Stimulated activated CD4-positive, alpha-beta T cell treated with anti-CD3 and anti-CD28 coated beads, Interleukin-1b, Interleukin-23, amount 100 ng/mL, for 1 hour (primary cell): ENCODE data around the gene CTSD.
"Not testable (repeated sequence)": the region's sequence is repeated elsewhere in the genome, so short reads cannot be mapped to it uniquely, and the experiment has no call there.

ENCODE experiments used
- DNase-seq, 2 donors: peaks; one replicate each; pipeline ENCODE4 v3.0.0-alpha.2; 2020; ENCODE audit warnings: low read depth in 2 of 2

Gene CTSD

DNA sequence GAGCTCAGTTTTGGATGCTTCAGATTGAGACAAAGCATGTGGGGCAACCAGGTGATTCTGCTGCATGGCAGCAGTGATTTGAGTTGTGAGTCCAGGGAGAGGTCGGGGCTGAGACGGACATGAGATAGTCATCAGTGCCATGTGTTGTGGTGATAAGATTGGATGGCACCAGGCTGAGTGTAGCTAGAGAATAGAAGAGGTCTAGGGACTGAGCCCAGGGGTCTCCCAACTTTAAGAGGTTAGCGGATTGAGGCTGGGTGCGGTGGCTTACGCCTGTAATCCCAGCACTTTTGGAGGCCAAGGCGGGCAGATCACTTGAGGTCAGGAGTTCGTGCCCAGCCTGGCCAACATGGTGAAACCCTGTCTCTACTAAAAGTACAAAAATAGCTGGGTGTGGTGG is 6.3 kb upstream of the CTSD start:
- no peak for DNase-seq

DNA sequence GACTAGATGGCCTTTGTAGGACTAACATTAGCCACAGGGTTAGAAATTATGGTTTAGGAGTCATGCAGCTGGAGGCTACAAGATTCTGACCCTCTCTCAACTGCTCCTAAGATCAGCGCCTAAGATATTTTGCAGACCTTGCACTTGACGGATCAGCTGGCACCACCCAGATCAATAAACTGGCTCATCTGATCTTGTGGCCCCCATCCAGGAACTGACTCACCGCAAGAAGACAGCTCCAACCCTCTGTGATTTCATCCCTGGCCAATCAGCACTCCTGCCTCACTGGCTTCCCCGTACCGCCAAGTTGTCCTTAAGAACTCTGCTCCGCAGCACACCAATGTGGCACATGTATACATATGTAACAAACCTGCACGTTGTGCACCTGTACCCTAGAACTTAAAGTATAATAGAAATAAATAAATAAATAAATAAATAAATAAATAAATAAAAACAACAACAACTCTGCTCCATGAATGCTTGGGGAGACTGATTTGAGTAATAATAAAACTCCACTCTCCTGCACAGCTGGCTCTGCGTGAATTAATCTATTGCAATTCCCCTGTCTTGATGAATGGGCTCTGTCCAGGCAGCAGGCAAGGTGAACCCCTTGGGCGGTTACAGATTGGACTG is 5.7 kb upstream of the CTSD start:
- DNase-seq = not testable (repeated sequence)

DNA sequence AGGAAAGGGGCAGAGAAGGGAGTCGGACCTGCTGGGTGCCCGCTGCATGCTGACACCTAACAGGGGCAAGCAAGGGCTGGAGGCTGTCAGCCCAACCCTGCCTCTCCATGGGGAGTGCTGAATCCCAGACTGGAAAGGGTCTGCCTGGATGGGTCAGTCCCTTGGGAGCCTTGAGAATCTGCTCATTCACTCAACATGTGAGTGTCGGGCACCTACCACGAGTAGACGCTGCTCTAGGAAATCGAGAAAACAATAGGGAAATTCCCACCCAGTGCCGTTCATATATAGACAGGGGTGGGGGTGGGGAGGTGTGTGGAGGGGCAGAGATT is 4.4 kb upstream of the CTSD start:
- DNase-seq = no peak

DNA sequence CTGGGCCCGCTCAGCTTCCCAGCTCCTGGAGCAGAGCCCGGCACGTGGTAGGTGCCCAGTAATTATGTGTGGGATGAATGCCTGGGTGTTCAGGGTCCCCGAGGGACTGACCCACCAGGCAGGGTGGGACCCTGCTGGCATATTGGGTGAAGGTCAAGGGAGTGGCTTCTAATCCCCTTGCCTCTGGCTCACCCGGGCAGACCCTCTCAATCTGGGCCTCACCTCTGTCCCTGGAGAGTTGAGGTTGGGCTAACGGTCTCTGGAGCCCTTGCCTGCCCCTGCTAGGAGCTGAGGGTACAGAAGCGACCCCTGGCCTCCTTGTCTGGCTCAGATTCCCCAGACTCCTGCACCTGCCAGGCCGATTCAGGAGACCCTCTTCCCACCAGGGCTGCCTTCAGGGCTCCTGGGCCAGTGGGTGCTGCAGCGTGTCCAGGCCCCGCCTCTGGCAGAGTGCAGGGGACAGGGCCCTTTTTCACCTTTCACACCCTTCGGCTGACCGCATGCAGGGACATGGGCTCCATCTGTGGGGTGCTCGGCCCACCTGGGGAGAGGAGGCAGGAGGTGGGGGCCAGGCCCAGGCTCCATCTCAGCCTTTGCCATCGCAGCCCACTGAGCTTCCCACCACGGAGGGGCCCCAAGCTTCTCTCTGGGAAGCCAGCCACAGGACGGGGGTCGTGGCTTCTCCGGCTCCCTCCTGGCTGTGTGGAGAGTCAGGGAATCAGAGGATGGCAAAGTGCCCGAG is 3.8 kb upstream of the CTSD start:
- no peak for DNase-seq

DNA sequence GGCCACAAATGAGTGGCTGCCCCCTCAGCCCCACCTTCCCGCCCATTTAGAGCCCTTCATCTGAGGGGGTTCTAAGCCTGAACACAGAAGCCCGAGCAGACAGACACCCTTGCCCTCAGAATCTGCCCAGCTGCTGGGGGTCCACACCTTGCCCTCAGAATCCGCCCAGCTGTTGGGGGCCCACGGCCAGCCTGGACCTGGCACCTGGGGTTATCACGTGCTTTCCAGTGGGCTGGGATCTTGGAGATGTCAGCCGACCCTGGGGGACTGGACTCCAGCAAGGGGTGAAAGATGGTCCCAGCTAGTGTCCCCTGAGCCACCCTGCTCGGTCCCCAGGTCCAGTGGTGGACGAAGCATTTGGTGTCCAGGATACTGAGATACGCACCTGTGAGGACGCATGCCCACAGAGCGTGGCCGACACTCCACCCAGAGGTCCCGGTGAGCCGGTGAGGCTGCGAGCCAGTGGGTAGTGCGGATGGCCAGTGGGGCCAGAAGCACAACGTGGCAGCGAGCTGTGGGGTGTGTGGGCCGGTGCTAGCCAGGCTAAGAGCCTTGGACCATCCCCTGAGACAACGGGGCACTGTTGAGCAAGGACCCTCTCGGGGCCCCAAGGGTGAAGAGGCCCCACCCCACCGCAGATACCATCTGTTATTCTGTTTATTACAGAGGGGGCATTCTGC is 3.1 kb upstream of the CTSD start:
- DNase-seq = no peak

DNA sequence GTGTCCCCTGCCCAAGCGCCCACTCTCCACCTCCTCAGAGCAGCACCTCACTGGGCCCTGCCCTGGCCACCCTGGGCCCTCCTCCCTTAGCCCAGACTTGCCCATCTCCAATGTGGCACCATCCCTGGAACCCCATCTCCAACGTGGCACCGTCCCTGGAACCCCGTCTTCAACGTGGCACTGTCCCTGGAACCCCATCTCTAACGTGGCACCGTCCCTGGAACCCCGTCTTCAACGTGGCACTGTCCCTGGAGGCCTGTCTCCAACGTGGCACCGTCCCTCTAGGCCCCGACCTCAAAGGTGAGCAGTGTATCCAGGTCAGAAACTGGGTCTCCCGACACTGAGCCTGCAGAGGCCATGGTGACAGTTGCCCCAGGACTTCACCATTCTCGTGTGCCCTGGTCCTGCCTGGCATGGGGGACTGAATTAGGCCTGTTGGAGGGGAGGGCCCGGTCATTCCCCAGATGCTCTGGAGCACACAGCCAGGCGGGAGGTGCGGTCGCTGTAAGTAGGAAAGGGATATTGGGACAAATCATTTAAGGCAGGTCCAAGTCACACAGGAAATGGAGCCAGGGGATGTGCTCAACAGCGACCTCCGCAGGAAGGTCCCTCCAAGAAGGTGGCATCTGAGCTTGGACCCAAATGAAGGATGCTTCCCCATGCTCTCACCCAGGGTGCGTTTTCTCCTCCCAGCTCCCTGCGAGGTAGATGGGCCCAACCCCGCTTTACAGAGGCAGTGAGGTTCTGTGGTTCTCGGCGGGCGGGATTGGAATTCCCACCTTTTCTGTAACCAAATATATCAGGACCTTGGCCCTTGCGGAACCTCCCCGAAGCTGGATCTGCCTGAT is 2.4 kb upstream of the CTSD start:
- no peak for DNase-seq

DNA sequence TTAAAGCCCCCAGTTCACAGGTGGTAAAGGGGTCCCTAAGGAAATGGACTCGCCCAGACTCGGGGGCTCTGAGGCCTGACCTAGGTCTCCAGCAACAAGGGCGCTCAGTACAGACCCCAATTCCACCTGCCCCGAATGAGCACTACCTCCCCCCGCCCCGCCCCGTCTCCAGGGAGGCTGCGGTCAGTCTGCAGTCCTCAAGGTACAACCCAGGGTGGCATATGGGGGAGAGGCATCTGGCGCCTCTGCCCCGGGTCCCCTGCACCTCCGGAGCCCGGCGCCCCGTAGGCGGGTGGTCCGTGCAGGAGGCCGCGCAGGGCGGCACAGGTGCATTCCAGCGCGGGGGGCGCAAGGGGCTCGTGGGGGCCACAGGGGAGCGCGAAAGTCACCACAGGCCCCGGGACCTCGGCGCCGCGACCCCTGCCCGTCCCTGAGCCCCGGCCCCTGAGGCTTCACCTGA is 361 bp downstream of the CTSD start:
- DNase-seq = no peak

DNA sequence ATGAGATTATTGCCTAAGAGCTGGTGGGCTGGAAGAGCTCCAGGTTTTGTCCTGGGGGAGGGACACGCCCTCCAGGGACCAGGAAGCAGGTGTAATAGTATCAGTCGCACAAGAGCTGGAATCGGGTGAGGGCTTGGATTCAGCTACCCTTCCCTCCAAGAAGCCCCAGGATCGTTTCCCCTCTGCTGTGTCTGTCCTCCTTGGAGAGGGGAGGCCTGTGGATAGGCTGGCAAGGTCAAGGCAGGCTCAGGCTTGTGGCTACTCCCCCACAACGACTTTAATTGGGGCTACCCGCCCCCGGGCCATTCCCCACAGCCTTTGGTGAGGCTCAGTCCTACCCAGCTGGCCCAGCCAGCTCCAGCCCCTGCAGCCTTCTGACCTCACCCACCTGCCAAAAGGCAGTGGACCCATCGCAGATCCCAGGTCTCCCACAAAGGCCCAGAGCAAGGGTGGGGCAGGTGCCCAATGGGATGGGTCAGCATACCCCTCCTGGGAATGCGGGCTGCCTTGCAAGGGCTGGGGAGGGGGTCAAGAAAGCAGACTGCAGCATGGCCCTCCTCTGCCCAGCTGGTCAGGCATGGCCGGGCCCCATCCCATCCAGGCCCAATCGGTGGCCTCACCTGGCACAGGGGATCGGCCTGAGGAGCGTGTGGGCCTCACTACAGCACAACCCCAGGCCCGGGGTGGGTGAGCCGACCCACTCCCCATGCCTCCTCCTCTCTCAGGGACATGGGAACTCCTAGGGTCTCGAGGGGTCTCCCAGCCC is 1.0 kb downstream of the CTSD start:
- no peak for DNase-seq

DNA sequence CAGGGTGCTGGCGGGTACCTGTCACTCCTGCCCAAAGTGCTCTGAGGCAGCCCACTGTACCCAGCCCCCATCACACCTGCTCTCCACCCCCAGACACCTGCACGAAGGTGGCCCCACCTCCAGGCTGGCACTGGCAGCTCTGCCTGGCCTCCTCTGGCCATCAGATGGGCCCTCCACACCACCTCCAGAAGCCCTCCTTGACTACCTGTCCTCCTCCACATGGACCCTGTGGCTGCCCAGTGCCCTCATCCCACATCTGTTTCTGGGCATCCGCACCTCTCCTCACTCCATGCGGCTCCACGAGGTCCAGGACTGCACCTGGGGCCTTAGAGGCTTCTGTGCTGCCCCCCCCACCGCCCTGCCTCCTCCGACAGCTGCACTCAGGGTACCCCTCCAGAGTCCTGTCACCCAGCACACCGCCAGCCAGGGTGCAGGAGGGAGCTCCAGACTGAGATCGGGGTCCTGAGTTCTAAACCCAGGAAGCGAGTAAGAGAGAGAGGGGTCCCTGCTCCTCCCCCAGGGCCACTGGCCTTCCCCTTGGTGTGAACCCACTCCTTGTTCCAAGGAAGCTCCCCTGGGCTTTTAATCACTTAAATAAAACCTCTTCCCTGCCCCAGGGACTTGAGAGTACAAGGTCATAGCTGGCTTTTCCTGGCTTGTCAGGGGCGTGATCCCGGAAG is 1.7 kb downstream of the CTSD start:
- no peak for DNase-seq

DNA sequence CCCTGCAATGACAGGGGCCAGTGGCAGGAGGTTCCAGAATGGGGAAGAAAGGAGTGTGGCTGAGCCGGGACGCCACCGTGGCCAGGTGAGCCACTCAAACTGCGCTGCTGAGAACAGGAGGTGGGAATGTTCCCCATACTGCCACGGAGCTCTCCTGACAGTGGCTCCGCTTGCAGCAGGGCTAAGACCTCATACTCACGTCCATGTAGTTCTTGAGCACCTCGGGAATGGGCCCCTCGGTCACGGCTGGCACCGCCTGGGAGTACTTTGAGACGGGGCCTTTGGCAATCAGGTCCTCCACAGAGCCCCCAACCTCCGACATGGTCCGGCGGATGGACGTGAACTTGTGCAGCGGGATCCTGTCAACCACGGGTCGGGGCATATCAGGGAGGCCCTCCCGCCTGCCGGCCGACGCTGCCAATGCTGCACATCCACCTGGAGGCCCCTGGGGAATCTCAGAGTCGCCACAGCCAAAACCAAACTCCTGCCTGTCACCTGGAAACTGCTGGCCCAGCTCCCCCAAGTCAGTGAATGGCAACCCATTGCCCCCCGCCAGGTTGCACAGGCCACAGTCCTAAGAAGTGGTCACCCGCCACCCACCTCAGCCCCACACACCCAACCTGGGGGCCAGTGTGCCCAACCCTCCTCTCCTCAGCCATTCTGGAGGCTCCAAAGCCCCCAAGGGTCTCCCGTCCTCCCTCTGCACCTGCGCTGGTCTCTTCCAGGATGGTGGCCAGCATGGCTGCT is 2.4 kb downstream of the CTSD start:
- DNase-seq = no peak

DNA sequence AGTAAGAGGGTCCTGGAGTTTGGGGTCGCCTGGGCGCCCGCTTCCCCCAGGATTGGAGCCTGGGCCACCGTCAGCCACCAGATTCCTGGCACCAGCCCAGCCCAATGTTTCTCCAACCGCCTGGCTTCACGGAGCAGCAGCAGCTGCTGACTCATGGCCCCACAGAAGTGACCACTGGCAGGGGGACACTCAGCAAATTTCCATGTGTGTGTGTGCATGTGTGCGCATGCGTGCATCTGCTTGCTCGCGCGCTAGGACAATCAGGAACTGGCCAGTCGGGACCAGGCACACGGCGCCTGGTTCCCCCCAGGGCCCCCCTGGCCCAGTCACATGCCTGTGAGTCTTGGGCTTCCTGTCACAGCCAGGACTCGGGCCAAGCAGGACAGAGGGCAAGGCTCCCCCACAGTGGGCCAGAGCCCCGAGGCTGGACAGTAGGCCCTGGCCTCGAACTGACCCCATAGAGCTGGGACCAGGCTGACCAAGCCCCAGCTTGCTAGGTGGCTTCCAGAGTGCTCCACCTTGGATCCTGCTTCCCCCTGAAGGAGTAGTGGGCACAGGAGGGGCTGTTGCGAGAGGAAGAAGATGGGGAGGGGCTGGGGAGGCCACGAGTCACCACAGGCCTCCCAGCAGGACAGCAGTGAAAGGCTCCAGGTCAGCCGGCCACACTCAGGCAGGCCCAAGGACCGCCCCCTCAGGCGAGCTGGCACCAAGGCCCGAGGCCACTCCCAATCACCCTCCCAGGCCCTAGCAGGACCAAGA is 3.2 kb downstream of the CTSD start:
- DNase-seq = no peak

DNA sequence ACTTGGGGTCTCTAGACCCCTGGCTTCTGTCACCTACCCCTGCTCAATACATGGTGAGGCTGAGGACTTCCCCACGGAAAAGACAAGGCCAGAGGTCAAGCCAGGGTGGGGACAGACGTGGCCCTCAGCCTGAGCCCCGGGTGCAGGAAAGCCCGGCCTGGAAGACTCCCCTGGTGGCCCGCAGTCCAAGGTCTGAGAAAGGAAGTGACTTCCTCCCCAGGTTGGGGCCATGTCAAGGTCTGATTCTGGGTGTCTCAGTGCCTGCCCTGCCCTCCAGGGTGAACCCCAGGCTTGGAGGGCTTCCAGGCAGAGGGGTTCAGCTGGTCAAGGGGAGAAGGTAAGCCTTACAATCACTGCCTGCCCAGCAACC is 3.9 kb downstream of the CTSD start:
- DNase-seq = no peak

DNA sequence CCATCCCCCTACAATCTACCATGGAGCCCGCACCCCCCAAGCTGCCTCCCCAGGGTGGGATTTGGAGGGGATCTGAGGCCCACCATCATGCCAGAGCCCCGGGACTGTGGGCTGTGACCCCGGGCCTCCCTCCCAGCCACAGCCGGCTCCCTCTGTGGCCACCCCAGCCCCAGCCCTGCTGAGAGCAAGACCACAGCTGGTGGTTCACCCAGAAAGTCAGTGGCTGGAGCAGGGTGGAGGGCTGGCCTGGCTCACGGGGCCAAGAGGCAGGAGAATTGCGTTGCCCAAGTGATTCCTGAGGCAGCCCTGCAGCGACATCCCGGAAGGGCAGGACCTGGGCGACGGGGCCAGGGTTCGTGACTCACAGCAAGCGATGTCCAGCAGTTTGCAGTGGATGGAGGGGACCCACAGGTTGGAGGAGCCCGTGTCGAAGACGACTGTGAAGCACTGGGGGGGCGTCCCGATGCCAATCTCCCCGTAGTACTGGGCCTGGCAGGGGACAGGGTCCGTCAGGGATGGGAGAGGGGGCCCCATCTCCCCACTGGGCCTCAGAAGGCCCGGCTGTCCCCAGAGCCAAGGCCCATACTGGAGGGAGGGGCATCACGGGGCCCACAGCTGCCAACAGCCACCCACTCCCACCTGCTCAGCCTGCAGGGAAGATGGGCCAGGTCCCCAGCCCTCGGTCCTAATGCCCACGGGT is 4.4 kb downstream of the CTSD start:
- no peak for DNase-seq

DNA sequence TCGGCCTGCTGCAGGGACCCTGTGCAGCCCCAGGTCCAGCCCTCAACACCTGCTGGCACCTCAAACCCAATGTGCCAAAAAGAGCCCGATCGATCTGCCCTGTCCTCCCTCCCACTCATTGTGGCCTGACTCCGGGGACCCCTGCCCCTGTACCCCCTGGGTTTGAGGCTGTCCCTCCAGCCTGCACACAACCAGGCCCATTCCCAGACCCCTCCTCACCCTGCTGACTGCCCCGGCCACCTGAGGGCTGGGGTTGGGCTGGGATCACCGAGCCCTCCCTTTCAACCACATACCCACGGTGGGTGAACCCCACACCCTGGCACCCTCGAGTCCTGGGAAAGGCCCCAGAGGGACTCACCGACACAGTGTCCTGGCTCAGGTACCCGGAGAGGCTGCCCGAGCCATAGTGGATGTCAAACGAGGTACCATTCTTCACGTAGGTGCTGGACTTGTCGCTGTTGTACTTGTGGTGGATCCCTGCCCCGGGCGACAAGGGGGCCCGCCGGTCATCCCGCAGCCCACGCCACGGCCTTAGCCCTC is 5.0 kb downstream of the CTSD start:
- DNase-seq = no peak

DNA sequence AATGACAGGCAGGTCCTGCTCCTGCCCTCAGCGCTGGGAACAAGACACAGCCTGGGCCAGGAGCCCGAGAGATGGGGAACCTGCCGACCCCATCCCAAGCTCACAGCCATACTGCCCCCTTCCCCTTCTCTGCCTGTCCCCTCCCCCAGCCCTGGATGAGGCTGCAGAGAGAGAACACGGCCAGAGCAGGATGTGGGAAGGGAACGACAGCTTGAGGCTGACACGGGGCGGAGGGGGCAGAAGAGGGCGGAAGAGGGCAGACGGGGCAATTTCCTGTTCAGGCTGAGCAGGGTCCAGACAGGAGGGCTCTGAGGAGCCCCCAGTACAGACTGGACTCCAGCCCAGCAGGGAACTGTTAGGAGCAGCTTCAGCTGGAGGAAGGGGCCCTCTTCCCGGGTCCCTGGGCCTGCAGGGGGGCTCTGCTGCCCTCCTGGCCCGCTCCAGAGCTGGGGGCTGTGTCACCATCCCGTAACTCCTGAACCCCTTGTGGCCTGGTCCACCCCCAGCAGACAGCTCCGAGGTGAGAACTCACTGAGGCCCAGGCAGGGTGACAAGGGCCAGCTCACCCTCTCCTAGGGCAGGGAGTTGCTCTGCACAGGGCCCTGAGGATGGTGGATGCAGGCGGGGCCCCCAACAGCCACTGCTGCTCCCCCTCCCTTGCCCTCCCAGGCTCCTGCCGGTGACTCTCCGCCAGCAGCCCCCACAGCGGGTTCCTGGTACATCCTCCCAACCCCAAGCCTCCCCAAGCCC is 5.7 kb downstream of the CTSD start:
- DNase-seq = peak in 1 of 2 donors; percentile 13

DNA sequence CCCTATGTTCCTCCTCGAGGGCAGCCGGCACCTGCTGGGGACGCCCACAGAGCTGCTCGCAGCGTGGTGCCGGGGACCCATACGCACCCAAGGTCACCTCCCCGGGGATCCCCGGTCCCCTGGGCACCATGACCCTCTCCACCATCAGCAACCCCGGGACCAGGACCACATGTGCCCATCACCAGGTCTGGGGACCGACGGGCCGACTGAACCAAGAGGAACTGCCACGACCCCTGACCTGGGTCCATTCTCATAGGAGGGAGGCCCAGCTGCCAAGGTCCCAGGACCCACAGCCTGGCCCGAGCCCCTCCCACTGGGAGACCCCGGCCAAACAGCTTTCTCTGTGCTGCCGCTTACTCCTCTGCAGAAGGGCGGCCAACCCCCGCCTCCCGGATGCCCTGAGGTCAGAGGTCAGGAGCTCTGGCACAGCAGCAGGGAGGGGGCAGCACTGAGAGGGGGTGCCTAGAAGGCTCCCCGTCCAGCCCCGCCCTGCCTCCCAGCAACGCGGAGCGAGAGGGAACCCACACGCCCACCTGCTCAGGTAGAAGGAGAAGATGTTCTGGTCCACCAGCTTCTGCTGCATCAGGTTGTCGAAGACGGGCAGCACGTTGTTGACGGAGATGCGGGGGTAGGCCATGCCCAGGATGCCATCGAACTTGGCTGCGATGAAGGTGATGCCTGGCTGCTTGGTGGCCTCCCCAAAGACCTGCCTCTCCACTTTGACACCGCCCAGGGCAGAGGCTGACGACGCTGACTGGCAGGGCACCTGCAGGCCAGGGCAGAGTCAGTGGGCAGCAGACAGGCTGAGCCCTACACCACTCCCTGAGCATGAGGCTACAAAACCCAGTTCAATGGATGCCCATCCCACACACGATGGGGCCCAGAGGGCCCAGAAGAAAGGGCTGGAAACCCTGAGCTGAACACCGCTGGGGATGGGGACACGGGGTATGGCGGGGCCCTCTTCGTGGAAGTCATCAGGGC is 6.6 kb downstream of the CTSD start:
- DNase-seq = no peak
